Activated B cell treated with CpG ODN at 0.5 μM for 24 hours (primary cell): ENCODE results near the gene CEL. TPM values are rescaled to one million over a fixed set of nuclear protein-coding genes. Genes with fewer than 3 reads are reported as not detected.

ENCODE experiments used
- ATAC-seq: fragments of 200-7000 bp; cut with Tn5 transposase; one replicate; pipeline ENCODE4 v1.10.0; 2021; ENCODE audit warnings: low read depth, mild to moderate bottlenecking, moderate library complexity
- CTCF ChIA-PET: fragments of 350-600 bp; sonication (Branson Sonifier 250); formaldehyde crosslinking; loops from one replicate; lab custom pipeline; 2021; ENCODE audit warnings: antibody characterized with exemption; lab: Charles Lee
- POLR2A ChIA-PET: fragments of 350-600 bp; sonication (Branson Sonifier 250); formaldehyde crosslinking; loops from one replicate; lab custom pipeline; 2021; ENCODE audit warnings: antibody characterized with exemption; lab: Charles Lee
- DNase-seq: peaks from one replicate; pipeline ENCODE4 v3.0.0; 2022
- H3K27ac Mint-ChIP-seq: one replicate; pipeline ENCODE4 v1.8.0; 2020; ENCODE audit warnings: mixed read lengths
- H3K27me3 Mint-ChIP-seq: one replicate; pipeline ENCODE4 v1.8.0; 2021; ENCODE audit warnings: mixed read lengths
- H3K36me3 Mint-ChIP-seq: one replicate; pipeline ENCODE4 v1.8.0; 2021; ENCODE audit warnings: low read depth, mixed read lengths
- H3K4me1 Mint-ChIP-seq: one replicate; pipeline ENCODE4 v1.8.0; 2021; ENCODE audit warnings: mixed read lengths
- H3K4me3 Mint-ChIP-seq: one replicate; pipeline ENCODE4 v1.8.0; 2020; ENCODE audit warnings: mild to moderate bottlenecking, mixed read lengths
- H3K9me3 Mint-ChIP-seq: one replicate; pipeline ENCODE4 v1.8.0; 2020; ENCODE audit warnings: mixed read lengths
- CTCF ChIP-seq: fragments of 200-600 bp; IDR thresholded peaks from one replicate; pipeline ENCODE4 v1.8.0; 2022; ENCODE audit warnings: antibody characterized with exemption, mild to moderate bottlenecking
- intact Hi-C: fragments of 100-400 bp; cut with micrococcal nuclease; formaldehyde crosslinking; loops from one replicate; pipeline ENCODE4 v1.15.1; 2024
- total RNA-seq: library from RNA; stranded (reverse); gene quantifications from 2 replicates; pipeline ENCODE4 v1.2.3, GENCODE V29; 2022

The CEL gene
- total RNA-seq, 1 donor from 2014 or later: 0.49 TPM

GRCh38 chr9:133050142-133050541 lies 11.6 kb upstream of the CEL start:
- no peak for DNase-seq
- Mint-ChIP-seq H3K4me1 (no peaks in the 10 kb centered on the region), H3K27me3 (no peaks in the 10 kb centered on the region), H3K9me3 (no peaks in the 10 kb centered on the region), H3K4me3 (no peak overlapping the region), H3K27ac (no peak overlapping the region), H3K36me3 (peaks cover 75% of the 10 kb centered on the region)
- ChIA-PET CTCF (no interaction called here), POLR2A (no interaction called here)
- no peak for TF ChIP-seq CTCF
- intact Hi-C loops: no loop called here
- no peak for ATAC-seq

DNA sequence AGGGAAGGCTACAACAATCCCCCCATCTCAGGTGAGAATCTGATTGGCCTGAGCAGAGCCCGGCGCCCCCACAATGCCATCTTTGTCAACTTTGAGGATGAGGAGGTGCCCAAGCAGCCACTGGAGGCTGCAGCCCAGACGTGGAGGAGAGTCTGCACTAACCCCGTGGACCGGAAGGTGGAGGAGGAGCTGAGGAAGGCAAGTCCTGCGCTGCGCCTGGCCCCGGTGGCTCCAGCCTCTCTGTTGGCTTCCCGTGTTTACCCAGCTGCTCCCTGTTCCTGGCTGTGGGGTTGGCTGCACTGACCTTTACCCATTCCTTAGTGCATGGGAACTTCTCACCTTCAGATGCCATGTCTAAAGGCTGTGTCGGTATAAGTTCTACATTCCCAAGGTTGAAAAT lies 11.0 kb upstream of the CEL start:
- ChIA-PET POLR2A (no interaction called here), CTCF (no interaction called here)
- Mint-ChIP-seq H3K27me3 (no peaks in the 10 kb centered on the region), H3K4me1 (no peaks in the 10 kb centered on the region), H3K36me3 (peaks cover 76% of the 10 kb centered on the region), H3K4me3 (no peak overlapping the region), H3K27ac (no peak overlapping the region), H3K9me3 (no peaks in the 10 kb centered on the region)
- DNase-seq (no peak), ATAC-seq (no peak)
- intact Hi-C loops: no loop called here
- TF ChIP-seq CTCF: no peak

DNA sequence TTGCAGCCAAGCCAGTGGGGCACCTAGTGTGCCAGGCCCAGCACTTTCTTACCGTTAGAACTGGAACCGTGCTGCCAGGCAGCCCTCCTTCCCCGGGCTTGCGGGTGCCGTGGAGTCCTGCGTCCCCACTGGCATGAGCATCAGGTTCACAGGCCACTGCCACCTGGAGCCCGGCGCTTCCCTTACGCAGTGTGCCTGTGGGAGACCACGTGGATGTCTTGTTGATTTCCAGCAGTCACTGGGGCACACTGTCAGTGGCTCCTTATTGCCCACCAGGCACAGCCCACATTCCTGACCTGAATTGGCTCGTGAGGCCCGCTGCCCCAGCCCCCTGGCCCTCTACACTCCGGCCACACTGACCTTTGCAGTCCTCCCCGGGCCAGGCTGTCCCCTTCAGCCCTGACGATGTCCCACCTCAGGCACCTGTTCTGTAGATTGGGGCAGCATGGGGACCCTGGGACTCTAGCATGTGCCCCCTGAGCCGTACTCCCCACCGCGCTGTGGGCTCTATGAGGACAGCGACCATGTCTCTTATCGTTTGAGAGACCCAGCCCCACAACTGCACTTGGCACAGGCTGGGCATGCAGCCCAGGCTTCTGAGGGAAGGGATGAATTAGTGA lies 10.4 kb upstream of the CEL start:
- ATAC-seq (no peak), DNase-seq (no peak)
- POLR2A ChIA-PET: no interaction called here
- TF ChIP-seq CTCF: no peak
- intact Hi-C loops: no loop called here
- Mint-ChIP-seq H3K36me3 (peaks cover 76% of the 10 kb centered on the region), H3K9me3 (no peaks in the 10 kb centered on the region), H3K4me3 (no peak overlapping the region), H3K27ac (no peak overlapping the region), H3K4me1 (no peaks in the 10 kb centered on the region), H3K27me3 (no peaks in the 10 kb centered on the region)
- CTCF ChIA-PET: no interaction called here

DNA sequence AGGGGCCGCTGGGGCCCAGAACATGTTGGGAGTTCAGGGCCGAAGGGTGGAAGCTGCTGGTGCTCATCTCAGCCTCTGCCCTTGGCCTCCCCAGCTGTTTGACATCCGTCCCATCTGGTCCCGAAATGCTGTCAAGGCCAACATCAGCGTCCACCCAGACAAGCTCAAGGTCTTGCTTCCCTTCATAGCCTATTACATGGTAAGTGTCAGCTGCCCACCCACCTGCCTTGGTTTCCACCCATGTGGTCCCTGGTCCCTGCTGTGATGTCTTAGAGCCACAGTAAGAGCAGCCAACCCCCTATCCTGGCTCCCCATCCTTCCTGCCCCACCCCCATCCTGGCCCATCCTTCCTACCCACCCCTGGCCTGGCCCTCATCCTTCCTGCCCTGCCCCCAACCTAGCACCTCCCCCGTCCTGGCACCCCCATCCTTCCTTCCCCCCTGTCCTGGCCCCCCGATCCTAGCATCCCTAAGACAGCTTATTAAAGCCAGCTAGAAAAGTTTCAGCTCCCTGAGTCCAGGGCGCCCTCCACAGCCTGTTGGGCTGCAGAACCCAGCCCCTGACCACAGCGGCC lies 9.7 kb upstream of the CEL start:
- POLR2A ChIA-PET: no interaction called here

More for the DNA sequence above, 9.7 kb upstream of the CEL start:
- no peak for DNase-seq
- no peak for ATAC-seq
- intact Hi-C loops: no loop called here
- H3K4me3 Mint-ChIP-seq: no peak overlapping the region
- H3K27ac Mint-ChIP-seq: no peak overlapping the region
- TF ChIP-seq CTCF: no peak
- CTCF ChIA-PET: no interaction called here
- no peaks in the 10 kb centered on the region for H3K9me3 Mint-ChIP-seq
- peaks cover 73% of the 10 kb centered on the region for H3K36me3 Mint-ChIP-seq
- H3K4me1 Mint-ChIP-seq: no peaks in the 10 kb centered on the region
- H3K27me3 Mint-ChIP-seq: no peaks in the 10 kb centered on the region
